Liver (tissue), 3 donors: Measurements from ENCODE around the gene CASQ1.

Experiments
- ATF3 ChIP-seq: IDR thresholded peaks from 2 replicates; pipeline ENCODE4 v1.6.1; 2016; ENCODE audit warnings: antibody characterized with exemption
- CTCF ChIP-seq: fragments of 150-350 bp; IDR thresholded peaks from 2 replicates; pipeline ENCODE4 v1.5.1; 2017; ENCODE audit warnings: improper control_type of control experiment, low read depth, low read length; ENCODE audit not compliant: missing input control
- EGR1 ChIP-seq, 2 donors: IDR thresholded peaks; 2 replicates each; pipeline ENCODE4 v1.6.1; 2016 to 2018; ENCODE audit warnings: antibody characterized with exemption in 2 of 2, low read depth in 2 of 2
- GABPA ChIP-seq, 2 donors: IDR thresholded peaks in 1 of 2; conservative IDR thresholded peaks in 1 of 2; 2 replicates each; pipeline ENCODE4 v1.6.1; 2016; ENCODE audit warnings: antibody characterized with exemption in 2 of 2, mild to moderate bottlenecking in 1 of 2, moderate library complexity in 1 of 2
- HNF4G ChIP-seq: IDR thresholded peaks from 2 replicates; pipeline ENCODE4 v1.6.1; 2016; ENCODE audit warnings: antibody characterized with exemption
- JUND ChIP-seq, 2 donors: IDR thresholded peaks; 2 replicates each; pipeline ENCODE4 v1.6.1; 2016; ENCODE audit warnings: antibody characterized with exemption in 2 of 2
- MAX ChIP-seq: IDR thresholded peaks from 2 replicates; pipeline ENCODE4 v1.6.1; 2016; ENCODE audit warnings: antibody characterized with exemption
- RAD21 ChIP-seq, 2 donors: IDR thresholded peaks; 2 replicates each; pipeline ENCODE4 v1.6.1; 2016; ENCODE audit warnings: antibody characterized with exemption in 2 of 2, mild to moderate bottlenecking in 2 of 2
- TAF1 ChIP-seq: conservative IDR thresholded peaks from 2 replicates; pipeline ENCODE4 v1.6.1; 2016; ENCODE audit warnings: antibody characterized with exemption, mild to moderate bottlenecking
- ZBTB33 ChIP-seq: IDR thresholded peaks from 2 replicates; pipeline ENCODE4 v1.6.1; 2016; ENCODE audit warnings: antibody characterized with exemption
- donor health status: healthy.
- donor health status: healthy.

GRCh38 chr1:160236806-160237205, 46.4 kb downstream of the CASQ1 start:
- TF ChIP-seq CTCF (no peak), GABPA (IDR thresholded peaks at IDR 0.05 in 1 of 2, conservative IDR thresholded peaks at IDR 0.05 in 1 of 2) (no peak), ATF3 (no peak), MAX (no peak), EGR1 (IDR thresholded peaks at IDR 0.05; ENCODE audit: low read depth in 2 of 2) (no peak), RAD21 (IDR thresholded peaks at IDR 0.05) (no peak), ZBTB33 (no peak), TAF1 (no peak), JUND (IDR thresholded peaks at IDR 0.05) (no peak), HNF4G (no peak)
